Measurements from ENCODE around the gene C1orf216. TPM values are rescaled to one million over a fixed set of nuclear protein-coding genes. Genes with fewer than 3 reads are reported as not detected.

The C1orf216 gene
- total and polyA plus RNA-seq, 2 of the 8 experiments (the other 6 are each of a cell fraction or from before 2014, with no cell fraction given), result 7.5 to 10.8 TPM

- TF ChIP-seq, protein P1, sequence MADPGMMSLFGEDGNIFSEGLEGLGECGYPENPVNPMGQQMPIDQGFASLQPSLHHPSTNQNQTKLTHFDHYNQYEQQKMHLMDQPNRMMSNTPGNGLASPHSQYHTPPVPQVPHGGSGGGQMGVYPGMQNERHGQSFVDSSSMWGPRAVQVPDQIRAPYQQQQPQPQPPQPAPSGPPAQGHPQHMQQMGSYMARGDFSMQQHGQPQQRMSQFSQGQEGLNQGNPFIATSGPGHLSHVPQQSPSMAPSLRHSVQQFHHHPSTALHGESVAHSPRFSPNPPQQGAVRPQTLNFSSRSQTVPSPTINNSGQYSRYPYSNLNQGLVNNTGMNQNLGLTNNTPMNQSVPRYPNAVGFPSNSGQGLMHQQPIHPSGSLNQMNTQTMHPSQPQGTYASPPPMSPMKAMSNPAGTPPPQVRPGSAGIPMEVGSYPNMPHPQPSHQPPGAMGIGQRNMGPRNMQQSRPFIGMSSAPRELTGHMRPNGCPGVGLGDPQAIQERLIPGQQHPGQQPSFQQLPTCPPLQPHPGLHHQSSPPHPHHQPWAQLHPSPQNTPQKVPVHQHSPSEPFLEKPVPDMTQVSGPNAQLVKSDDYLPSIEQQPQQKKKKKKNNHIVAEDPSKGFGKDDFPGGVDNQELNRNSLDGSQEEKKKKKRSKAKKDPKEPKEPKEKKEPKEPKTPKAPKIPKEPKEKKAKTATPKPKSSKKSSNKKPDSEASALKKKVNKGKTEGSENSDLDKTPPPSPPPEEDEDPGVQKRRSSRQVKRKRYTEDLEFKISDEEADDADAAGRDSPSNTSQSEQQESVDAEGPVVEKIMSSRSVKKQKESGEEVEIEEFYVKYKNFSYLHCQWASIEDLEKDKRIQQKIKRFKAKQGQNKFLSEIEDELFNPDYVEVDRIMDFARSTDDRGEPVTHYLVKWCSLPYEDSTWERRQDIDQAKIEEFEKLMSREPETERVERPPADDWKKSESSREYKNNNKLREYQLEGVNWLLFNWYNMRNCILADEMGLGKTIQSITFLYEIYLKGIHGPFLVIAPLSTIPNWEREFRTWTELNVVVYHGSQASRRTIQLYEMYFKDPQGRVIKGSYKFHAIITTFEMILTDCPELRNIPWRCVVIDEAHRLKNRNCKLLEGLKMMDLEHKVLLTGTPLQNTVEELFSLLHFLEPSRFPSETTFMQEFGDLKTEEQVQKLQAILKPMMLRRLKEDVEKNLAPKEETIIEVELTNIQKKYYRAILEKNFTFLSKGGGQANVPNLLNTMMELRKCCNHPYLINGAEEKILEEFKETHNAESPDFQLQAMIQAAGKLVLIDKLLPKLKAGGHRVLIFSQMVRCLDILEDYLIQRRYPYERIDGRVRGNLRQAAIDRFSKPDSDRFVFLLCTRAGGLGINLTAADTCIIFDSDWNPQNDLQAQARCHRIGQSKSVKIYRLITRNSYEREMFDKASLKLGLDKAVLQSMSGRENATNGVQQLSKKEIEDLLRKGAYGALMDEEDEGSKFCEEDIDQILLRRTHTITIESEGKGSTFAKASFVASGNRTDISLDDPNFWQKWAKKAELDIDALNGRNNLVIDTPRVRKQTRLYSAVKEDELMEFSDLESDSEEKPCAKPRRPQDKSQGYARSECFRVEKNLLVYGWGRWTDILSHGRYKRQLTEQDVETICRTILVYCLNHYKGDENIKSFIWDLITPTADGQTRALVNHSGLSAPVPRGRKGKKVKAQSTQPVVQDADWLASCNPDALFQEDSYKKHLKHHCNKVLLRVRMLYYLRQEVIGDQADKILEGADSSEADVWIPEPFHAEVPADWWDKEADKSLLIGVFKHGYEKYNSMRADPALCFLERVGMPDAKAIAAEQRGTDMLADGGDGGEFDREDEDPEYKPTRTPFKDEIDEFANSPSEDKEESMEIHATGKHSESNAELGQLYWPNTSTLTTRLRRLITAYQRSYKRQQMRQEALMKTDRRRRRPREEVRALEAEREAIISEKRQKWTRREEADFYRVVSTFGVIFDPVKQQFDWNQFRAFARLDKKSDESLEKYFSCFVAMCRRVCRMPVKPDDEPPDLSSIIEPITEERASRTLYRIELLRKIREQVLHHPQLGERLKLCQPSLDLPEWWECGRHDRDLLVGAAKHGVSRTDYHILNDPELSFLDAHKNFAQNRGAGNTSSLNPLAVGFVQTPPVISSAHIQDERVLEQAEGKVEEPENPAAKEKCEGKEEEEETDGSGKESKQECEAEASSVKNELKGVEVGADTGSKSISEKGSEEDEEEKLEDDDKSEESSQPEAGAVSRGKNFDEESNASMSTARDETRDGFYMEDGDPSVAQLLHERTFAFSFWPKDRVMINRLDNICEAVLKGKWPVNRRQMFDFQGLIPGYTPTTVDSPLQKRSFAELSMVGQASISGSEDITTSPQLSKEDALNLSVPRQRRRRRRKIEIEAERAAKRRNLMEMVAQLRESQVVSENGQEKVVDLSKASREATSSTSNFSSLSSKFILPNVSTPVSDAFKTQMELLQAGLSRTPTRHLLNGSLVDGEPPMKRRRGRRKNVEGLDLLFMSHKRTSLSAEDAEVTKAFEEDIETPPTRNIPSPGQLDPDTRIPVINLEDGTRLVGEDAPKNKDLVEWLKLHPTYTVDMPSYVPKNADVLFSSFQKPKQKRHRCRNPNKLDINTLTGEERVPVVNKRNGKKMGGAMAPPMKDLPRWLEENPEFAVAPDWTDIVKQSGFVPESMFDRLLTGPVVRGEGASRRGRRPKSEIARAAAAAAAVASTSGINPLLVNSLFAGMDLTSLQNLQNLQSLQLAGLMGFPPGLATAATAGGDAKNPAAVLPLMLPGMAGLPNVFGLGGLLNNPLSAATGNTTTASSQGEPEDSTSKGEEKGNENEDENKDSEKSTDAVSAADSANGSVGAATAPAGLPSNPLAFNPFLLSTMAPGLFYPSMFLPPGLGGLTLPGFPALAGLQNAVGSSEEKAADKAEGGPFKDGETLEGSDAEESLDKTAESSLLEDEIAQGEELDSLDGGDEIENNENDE (IDR thresholded peaks at IDR 0.05; ENCODE audit: insufficient replicate concordance, low read length), result no peak
- TF ChIP-seq, protein P2, sequence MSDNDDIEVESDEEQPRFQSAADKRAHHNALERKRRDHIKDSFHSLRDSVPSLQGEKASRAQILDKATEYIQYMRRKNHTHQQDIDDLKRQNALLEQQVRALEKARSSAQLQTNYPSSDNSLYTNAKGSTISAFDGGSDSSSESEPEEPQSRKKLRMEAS (IDR thresholded peaks at IDR 0.05), result no peak
- no peak for TF ChIP-seq BCL11A (IDR thresholded peaks at IDR 0.05; ENCODE audit: low read depth in 2 of 2, low read length in 2 of 2)
- TF ChIP-seq RXRA (IDR thresholded peaks at IDR 0.05; ENCODE audit: insufficient read depth, low read depth, low read length), result no peak
- TF ChIP-seq TAF1 (IDR thresholded peaks at IDR 0.05; ENCODE audit: low read depth, low read length), result no peak
- TF ChIP-seq, protein P3, sequence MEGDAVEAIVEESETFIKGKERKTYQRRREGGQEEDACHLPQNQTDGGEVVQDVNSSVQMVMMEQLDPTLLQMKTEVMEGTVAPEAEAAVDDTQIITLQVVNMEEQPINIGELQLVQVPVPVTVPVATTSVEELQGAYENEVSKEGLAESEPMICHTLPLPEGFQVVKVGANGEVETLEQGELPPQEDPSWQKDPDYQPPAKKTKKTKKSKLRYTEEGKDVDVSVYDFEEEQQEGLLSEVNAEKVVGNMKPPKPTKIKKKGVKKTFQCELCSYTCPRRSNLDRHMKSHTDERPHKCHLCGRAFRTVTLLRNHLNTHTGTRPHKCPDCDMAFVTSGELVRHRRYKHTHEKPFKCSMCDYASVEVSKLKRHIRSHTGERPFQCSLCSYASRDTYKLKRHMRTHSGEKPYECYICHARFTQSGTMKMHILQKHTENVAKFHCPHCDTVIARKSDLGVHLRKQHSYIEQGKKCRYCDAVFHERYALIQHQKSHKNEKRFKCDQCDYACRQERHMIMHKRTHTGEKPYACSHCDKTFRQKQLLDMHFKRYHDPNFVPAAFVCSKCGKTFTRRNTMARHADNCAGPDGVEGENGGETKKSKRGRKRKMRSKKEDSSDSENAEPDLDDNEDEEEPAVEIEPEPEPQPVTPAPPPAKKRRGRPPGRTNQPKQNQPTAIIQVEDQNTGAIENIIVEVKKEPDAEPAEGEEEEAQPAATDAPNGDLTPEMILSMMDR (IDR thresholded peaks at IDR 0.05; ENCODE audit: control extremely low read depth in 1 of 3, insufficient read depth in 1 of 3, low read depth in 1 of 3, low read length in 3 of 3), result no peak
- TF ChIP-seq PHF8 (conservative IDR thresholded peaks at IDR 0.05; ENCODE audit: low read depth, low read length), result no peak
- no peak for TF ChIP-seq SP1 (IDR thresholded peaks at IDR 0.05; ENCODE audit: low read depth, low read length)
- no peak for TF ChIP-seq NRF1 (IDR thresholded peaks at IDR 0.05; ENCODE audit: low read depth, low read length)
Observed at GRCh38 chr1:35756064-35756463, 37.4 kb upstream of the C1orf216 start (continued).
